HG02763 (cell line): Measurements from ENCODE around the gene TTLL7.
"Not testable (repeated sequence)": the region's sequence is repeated elsewhere in the genome, so short reads cannot be mapped to it uniquely, and the experiment has no call there.

Experiments used
- ATAC-seq: cut with Tn5 transposase; IDR thresholded peaks from one replicate; pipeline ENCODE4 v1.9.1; 2021; ENCODE audit warnings: mild to moderate bottlenecking, moderate library complexity; ENCODE audit not compliant: unreplicated experiment

TTLL7 gene

GRCh38 chr1:83996191-83996590, 2.7 kb downstream of the TTLL7 start:
- no peak for ATAC-seq

GRCh38 chr1:83995649-83996048, 3.3 kb downstream of the TTLL7 start:
- no peak for ATAC-seq

GRCh38 chr1:83994111-83994510, 4.8 kb downstream of the TTLL7 start:
- no peak for ATAC-seq

DNA sequence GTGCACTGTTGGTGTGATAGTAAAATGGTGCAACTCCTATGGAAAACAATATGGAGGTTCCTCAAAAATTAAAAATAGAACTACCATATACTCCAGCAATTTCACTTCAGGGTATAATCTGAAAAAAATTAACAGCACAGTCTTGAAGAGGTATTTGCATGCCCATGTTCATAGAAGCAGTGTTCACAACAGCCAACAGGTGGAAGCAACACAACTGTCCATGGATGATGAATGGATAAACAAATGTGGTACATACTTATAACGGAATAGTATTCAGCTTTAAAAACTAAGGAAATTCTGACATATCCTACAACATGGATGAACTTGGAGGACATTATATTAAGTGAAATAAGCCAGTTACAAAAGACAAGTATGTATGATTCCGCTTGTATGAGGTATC, 8.2 kb downstream of the TTLL7 start:
- no peak for ATAC-seq

- ATAC-seq: no peak
Observed at GRCh38 chr1:83985048-83985447, 13.9 kb downstream of the TTLL7 start.

DNA sequence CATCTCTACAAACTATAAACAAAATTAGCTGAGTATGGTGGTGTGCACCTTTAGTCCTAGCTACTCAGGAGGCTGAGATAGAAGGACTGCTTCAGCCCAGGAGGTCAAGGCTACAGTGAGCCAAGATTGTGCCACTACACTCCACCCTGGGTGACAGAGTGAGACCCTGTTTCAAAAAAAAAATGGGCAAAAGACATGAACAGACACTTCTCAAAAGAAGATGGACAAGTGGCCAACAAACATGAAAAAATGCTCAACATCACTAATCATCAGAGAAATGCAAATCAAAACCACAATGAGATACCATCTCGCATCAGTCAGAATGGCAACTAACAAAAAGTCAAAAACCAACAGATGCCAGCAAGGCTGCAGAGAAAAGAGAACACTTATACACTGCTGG, 15.0 kb downstream of the TTLL7 start:
- ATAC-seq: not testable (repeated sequence)

GRCh38 chr1:83978056-83978455, 20.9 kb downstream of the TTLL7 start:
- no peak for ATAC-seq

- no peak for ATAC-seq
Observed at GRCh38 chr1:83976920-83977319, 22.0 kb downstream of the TTLL7 start.

GRCh38 chr1:83970802-83971201, 28.1 kb downstream of the TTLL7 start:
- no peak for ATAC-seq

- ATAC-seq: no peak
Observed at GRCh38 chr1:83970114-83970513, 28.8 kb downstream of the TTLL7 start.

DNA sequence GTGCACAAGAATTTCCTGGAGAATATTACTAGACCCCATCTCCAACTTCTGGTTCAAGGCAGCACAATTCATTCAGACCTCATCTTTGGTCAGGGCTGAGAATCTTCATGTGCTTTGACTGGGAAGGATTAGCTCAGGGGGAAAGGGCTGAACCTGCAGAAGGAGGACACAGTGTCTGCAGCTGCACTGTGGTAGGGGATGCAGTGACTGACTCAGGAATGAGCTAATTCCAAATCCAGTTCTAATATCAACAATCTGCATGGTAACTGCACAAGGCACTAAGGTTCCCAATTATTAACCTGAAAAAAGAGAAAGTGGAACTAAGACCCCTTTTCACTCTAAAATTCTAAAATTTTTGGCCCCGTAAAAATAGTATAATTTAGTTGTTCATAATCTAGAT, 31.6 kb downstream of the TTLL7 start:
- no peak for ATAC-seq

- no peak for ATAC-seq
Observed at GRCh38 chr1:83964153-83964552, 34.8 kb downstream of the TTLL7 start.

- ATAC-seq: no peak
Observed at GRCh38 chr1:83961571-83962295, 37.2 kb downstream of the TTLL7 start.

DNA sequence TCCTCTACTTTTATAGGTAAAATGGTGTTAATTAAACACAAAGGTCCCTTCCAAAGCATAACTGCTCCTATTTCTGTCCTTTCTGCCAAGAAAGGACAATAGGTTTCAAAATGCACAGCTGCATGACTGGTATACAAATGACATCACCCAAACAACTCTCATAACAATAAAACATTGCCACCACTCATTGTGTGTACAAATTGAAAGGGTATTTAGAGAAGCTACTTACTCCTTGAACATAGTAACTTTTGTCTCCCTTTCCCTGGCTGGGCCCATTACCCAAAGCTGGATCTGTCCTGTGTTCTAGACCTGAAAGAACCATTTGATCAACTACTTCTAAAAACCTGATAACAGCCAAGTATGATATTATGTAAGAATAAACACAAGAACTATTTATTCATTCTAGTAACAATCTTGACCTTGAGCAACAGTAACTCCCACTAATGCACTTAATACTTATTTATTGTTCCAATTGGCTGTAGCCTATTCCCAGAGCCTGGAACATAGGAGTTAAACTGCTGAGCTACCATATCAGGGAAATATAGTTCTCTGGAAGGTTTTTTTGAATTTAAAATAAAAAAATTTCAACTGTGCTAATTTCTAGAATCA, 38.2 kb downstream of the TTLL7 start:
- ATAC-seq: no peak

- ATAC-seq: no peak
Observed at GRCh38 chr1:83959824-83960498, 39.0 kb downstream of the TTLL7 start.

GRCh38 chr1:83958704-83959103, 40.2 kb downstream of the TTLL7 start:
- ATAC-seq: no peak

DNA sequence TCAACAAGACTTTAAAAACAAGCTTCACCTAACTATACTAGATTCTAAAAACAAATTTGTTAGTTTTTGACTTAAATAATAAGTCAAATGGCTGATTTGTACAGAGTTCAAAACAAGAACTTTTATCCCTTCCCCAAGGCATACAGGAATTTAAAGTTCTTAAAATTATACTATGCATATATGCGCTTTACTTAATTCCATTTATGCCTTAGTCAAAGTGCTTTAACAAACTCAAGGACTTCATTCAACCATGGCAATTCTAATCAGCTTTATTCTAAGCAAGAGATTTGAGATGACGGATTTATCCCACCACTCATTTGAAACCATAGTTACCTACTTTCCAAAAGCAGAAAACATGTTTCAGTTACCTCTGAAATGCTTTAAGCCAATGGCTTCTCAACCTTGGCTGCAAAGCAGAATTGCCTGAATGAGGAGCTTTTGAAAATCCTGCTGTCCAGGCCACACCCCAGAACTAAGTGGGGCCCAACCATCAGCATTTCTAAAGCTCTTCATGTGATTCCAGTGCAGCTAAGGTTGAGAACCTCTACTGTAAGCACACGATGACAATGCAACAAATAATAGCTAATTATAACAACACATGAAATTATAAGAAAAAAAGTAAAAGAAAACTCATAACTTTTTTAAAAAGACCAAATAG, 44.6 kb downstream of the TTLL7 start:
- no peak for ATAC-seq

GRCh38 chr1:83950106-83950661, 48.7 kb downstream of the TTLL7 start:
- no peak for ATAC-seq

- ATAC-seq: no peak
Observed at GRCh38 chr1:83942914-83943313, 56.0 kb downstream of the TTLL7 start.

GRCh38 chr1:83934550-83934949, 64.4 kb downstream of the TTLL7 start:
- ATAC-seq: no peak

DNA sequence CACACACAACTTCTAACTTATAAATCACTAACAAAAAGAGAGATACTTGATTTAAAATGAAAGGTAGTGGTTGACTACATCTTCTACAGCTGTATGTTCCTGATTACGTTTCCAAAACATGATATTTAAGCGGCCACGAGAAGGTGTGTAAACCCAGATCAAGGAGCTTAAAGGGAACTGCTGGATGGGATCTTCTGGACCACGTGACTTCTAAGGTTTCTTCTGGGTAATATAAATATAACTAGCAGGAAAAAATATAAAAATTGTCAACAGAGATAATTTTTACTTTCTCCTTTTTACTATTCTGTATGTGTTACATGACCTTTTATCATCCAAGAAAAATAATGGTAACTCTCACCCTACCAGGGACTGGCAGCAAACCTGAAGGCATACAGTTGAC, 66.2 kb downstream of the TTLL7 start:
- ATAC-seq: no peak
